GM12872 (cell line): ENCODE data around the gene SLBP.

Source experiments
- TF ChIP-seq, protein P1 (sequence below): IDR thresholded peaks from 3 replicates; pipeline ENCODE4 v1.5.1; 2011; ENCODE audit warnings: low read depth, mild to moderate bottlenecking, low read length, moderate library complexity; ENCODE audit not compliant: insufficient read depth

SLBP gene

DNA sequence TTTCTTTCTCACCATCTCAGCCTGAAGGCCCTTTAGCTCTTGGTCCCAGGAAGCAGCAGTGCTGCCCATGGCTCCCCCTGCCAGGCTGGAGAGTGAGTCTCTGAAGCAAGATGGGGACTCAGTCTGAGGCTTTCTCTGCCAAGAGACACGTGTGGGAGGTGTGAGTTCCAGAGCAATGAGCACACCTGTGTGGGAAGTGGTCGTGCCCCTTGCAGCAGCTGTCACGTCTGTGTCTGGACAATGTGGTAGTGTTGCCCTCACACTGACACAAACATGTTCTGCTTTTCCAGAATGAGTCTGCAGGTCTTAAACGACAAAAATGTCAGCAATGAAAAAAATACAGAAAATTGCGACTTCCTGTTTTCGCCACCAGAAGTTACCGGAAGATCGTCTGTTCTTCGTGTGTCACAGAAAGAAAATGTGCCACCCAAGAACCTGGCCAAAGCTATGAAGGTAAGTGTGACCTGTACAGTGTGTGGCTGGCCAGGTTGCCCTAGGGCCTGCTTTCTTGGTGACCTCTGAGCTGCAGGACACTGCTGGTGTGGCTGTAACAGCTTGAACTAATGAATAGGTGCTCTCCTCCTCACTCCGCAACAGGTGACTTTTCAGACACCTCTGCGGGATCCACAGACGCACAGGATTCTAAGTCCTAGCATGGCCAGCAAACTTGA lies 11.1 kb upstream of the SLBP start:
- TF ChIP-seq, protein P1, sequence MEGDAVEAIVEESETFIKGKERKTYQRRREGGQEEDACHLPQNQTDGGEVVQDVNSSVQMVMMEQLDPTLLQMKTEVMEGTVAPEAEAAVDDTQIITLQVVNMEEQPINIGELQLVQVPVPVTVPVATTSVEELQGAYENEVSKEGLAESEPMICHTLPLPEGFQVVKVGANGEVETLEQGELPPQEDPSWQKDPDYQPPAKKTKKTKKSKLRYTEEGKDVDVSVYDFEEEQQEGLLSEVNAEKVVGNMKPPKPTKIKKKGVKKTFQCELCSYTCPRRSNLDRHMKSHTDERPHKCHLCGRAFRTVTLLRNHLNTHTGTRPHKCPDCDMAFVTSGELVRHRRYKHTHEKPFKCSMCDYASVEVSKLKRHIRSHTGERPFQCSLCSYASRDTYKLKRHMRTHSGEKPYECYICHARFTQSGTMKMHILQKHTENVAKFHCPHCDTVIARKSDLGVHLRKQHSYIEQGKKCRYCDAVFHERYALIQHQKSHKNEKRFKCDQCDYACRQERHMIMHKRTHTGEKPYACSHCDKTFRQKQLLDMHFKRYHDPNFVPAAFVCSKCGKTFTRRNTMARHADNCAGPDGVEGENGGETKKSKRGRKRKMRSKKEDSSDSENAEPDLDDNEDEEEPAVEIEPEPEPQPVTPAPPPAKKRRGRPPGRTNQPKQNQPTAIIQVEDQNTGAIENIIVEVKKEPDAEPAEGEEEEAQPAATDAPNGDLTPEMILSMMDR, result no peak

DNA sequence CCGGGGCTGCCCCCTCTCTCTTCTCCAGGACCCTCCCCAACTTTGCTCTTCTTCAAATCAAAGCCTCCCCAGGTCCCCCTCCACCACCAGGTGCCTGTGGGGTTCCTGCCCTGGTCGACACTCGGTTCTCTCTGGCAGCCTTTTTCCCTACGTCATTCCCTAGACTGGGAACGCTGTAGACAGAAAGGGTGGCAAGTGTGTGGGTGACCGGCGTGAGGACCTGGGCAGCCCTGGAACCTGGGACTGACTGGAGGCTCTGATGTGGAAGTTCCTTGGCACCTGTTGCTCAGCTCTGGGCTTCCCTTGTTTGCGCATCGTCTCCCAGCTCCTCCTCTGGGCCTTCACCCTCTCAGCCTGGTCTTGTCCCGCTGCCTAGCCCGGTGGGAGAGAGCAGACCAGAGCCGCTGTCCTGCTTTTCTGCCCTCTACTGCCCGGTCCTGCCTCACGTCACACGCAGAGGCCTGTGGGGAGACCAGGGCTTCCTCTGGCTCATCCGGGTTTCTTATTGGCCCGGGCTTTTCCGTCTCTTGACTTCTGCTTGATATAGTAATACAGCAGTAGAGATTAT lies 10.5 kb upstream of the SLBP start:
- TF ChIP-seq, protein P1, result no peak

DNA sequence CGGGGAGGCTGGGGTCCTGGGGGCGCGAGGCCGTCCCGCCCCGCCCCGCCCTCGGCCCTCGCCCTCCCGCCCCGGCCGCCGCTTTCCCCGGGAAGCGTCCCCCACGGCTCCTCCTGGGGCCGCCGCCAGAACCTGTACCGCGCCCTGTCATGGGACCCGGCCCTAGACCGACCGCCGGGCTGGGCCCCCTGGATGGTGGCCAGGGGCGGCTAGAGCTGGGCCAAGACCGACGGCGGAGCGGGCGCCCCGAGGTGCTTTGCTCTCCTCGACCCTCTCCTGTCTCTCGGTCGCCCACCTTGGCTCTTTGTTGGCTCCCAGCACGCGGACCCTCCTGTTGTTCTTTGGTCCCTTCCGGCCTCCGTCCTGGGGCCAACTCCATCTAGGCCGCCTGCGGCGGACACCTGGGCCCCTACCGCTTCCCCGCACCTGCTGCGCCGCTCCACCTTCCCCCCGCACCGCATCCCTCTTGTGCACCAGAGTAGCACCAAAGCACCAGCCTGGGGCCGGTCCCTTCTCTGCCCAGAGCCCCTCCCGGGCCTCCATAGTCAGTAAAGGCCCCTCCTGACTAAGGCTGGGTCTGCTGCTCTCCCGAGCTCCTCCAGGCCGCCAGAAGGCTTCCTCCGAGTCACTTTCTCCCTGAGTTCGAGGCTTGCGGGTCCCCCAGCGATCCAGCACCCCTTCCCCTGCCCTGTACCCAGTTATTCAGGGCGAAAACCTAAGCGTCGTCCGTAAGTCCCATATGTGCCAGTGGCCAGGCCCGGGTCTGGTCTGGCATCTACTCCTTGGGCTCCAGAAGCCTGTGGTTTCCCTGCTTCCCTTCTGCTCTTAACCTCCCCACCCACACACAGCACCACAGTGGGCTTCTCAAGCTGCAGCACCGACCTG lies 9.8 kb upstream of the SLBP start:
- TF ChIP-seq, protein P1, result no peak

DNA sequence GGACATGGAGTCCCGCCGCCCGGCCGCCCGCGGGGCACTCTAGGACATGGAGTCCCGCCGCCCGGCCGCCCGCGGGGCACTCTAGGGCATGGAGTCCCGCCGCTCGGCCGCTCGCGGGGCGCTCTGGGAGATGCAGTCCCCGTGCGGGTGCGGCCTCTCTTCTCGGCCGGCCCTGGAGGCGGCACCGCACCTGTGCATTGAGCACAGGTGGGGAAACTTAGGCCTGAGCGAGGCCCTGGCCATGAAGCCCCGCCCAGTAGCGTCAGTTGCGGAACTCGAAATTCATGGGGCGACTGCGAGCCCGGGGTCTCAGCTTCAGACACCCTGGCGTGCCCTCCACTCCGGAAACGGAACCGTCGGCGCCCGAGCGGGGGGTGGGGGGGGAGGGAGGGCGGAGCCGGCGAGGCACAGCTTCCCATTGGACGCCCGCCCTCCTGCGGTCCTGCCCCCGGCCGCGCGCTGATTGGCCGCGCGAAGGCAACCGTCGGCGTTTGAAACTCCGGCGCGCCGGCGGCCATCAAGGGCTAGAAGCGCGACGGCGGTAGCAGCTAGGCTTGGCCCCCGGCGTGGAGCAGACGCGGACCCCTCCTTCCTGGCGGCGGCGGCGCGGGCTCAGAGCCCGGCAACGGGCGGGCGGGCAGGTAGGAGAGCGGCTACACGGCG lies 9.0 kb upstream of the SLBP start, which contains the start of the genes TACC3 and TMEM129:
Gene TACC3 (plus strand): TSS at position 519 of the 663 bp plus-strand sequence. CDS start 1,901 bp downstream, outside the sequence.
Gene TMEM129 (minus strand): TSS at position 321 of the 663 bp plus-strand sequence. CDS start 486 bp downstream, outside the sequence.
- TF ChIP-seq, protein P1, result no peak

DNA sequence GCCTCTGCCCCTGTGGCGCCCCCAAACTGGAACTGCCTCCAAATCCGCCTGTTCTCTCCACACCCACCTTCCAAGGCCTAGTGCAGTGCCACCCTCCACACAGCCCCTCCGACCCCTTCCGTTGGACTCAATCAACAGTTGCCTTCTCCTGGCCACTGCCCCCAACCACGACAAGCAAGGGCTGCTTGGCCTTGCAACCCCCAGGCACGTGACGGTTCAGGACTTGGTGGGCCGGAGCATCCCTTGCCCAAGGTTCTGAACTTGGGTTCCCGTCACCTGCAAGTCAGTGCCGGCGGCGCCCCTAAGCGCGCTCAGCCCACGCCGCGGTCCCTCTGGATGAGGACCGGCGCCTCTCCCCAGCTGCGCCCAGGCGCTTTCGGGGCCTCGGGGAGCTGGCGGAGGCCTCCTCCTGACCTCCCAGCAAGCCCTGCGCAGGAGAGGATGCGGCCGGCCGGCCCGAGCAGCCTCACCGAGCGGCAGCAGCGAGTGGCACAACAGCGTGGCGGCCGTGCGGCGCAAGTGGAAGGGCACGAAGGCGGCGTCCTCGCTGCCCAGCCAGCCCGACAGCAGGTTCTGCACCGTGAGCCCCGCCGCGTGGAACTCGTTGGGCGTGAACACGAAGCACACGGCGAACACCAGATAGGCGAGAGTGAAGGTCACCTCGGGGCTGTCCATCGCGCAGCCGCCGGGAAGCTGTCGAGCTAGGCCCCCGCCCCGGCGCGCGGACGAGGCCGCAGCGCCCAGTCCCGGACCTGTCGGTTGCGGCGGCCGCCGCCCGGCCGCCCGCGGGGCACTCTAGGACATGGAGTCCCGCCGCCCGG lies 8.3 kb upstream of the SLBP start:
- TF ChIP-seq, protein P1, result no peak

DNA sequence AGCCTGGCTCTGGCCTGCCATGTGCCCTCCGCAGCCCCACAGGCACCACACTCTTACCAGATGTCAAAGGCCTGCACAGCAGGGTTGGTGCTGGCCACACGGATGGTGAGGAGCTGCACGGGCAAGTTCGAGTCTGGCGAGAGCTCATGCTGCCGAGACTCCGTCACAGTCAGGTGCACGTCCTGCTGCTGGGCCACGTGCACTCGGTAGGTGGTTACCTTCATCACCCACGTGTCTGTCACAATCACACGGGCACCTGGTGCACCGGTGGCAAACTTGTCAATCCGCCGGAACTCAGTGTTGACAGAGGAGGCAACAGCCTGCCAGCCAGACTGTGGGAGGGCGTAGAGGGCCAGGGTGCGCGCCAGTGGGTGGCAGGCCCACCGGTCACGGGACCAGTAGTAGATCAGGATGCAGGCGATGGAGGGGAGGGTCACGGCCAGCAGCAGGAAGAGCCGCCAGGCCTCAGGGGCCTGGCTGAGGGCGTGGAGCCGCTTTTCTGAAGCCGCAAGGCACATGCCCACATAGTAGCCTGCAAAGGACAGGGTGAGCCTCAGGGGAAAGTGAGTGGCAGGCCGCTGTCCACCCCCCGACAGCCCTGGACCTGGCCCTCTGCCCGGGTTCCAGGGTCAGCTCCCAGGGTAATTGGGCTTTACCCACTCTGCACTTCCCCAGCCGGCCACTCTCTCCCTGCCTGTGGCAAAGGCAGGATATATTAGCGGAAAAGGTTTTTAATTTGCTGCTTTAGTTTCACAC lies 6.2 kb upstream of the SLBP start:
- TF ChIP-seq, protein P1, result no peak
